Stimulated activated CD4-positive, alpha-beta T cell treated with anti-CD3 and anti-CD28 coated beads, Interleukin-4, amount 100 ng/mL, for 24 hours (primary cell): ENCODE data around the gene GRAPL.
"Not testable (repeated sequence)": the region's sequence is repeated elsewhere in the genome, so short reads cannot be mapped to it uniquely, and the experiment has no call there.

Experiments
- DNase-seq: peaks from one replicate; pipeline ENCODE4 v3.0.0-alpha.2; 2020

GRAPL gene

DNA sequence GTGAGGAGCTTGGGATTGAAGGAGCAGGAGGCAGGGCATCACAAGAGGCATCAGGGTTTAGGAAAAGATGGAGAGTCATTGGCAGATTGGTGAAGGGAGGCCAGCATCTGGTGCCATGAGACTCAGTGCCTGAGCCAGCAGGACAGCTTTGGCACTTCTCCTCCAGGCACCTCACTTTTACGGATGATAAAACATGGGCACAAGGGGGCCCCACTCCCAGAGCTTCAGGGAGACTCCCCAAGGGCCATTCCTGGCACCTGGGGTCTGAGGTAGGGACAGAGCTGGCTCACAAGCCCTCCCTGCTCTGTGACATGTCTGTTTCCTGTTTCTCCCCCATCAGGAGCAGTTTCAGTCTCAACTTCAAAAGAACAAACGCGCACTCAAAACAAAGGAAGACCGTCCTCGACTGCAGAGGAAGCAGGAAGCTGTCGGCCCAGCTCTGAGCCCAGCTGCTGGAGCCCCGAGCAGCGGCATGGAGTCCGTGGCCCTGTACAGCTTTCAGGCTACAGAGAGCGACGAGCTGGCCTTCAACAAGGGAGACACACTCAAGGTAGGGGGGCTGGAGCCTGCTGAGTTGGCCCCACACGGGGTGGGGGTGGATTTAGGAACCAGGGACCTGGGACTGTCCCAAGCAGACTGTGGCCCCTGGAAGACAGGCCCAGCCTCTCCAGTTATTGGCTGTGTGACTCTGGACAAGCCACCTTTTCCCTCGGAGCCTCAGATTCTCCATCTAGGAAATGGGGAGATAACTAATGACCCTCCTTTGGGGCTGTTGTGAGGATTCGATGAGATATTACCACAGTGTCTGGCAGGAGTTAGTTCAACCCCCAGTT lies at the start of gene GRAPL:
TSS of gene GRAPL (plus strand) at position 442 of the 833 bp plus-strand sequence. CDS start at position 473, 31 bp downstream.
- DNase-seq: not testable (repeated sequence)

DNA sequence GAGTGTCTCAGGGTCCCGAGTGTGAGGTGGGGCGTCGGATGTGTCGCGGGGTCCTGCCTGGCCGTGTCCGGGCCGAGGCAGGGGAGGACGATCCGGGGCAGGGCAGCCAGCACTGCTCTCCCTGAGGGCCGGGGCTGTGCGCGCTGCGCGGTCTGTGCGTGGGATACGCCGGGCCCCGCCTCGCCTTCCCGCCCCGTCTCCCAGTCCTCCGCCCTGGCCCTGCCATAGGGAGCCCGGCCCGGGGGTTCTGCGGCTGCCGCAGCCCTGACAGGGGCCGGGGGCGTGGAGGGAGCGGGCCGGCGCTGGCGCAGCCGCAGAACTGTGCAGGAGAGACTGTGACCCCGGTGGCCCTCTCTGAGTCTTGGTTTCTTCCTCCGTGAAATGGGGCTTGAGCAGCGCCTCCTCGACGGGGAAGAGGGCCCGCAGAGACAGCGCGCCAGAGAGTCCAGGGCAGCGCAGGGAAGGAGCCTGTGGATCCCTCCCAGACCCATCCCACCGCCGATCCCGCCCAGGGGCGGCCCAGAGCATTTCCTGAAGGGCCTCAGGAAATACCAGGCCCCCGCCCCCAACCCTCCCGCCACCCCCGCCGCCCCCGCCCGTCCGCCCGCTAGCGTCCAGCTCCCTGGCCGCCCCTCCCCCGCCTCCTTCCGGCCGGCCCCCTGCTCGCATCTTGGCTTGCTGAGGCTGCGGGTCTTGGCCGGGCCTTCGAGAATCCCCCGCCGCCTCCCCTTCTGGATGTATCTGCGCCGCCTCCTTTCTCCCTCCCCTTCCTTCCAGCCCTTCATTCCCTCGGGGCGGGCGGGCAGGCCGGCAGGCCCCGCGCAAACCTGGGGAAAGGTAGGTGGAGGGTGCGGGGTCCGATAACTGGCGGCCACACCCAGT lies 38.3 kb upstream of the GRAPL start:
- DNase-seq: not testable (repeated sequence)

DNA sequence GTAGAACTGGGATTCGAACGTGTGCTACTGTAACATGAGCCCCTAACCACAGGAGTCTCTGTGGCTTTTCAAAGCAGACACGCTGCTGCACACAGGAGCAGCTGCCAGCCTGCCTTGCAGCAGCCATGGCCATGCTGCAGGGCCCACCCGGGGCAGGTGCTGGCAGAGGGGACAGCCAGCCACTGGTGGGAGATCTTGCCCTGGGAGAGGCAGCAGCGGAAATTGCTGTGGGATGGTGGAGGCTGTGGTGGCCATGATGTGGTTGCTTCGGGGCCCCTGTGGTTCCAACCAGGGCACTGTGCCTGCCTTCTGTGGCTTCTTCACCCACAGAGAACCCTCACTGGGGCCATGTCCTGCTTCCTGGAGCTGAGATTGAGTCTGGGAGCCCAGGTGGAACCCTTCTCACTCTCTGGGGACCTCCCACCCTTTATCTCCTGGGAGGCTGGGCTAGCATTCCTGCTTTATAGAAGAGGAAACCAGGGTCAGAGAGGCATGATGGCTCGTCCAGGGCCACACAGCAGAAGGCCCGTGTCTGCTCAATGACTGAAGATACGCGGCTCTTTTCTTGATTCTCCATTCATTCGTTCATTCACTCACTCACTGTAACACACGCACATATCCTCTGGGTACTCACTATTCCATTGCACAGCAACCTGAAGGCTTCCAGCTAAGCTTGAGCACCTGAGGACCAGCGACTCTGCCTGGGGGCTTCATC lies 37.2 kb upstream of the GRAPL start:
- DNase-seq: not testable (repeated sequence)

DNA sequence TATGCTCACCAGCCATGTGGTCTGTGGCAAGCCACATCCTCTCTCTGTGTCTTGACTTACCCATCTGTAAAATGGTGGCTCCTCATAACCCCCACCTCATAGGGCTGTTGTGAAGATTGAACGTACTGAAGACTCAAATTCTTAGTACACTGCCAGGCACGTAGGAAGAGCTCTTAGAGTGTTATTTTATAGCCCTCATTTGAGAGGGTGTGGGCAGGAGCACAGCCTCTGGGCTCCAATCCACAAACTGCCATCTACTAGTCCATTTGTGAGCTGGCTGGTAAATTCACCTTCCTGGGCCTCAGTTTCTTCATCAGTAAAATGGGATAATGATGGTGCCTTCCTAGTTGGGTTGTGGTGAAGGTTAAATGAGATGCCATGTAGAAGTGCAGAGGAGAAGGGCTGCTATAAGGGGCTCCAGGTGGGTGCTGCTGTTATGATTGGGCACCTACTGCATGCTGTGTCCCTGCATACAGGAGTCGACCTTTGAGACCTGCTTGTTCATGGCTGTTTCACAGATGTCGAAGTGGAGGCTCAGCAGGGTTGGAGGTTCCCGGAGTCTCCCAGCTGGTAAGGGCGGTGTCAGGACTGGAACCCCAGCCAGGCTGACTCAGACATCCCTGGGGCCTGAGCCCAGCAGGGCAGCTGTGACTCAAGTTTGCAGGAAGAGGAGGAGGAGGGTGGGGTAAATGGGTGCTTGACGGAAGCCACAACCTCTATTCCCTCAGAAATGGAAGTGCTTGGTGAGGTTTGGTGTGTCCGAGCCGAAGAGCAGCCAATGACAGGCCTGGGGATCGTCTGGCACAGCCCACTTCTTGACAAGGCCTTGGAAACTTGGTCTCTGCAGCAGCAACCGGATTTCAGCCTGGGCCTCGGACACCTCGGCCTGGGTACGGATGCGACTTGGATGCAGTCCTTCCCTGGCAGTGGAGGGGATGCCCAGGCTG lies 34.4 kb upstream of the GRAPL start:
- DNase-seq: not testable (repeated sequence)

DNA sequence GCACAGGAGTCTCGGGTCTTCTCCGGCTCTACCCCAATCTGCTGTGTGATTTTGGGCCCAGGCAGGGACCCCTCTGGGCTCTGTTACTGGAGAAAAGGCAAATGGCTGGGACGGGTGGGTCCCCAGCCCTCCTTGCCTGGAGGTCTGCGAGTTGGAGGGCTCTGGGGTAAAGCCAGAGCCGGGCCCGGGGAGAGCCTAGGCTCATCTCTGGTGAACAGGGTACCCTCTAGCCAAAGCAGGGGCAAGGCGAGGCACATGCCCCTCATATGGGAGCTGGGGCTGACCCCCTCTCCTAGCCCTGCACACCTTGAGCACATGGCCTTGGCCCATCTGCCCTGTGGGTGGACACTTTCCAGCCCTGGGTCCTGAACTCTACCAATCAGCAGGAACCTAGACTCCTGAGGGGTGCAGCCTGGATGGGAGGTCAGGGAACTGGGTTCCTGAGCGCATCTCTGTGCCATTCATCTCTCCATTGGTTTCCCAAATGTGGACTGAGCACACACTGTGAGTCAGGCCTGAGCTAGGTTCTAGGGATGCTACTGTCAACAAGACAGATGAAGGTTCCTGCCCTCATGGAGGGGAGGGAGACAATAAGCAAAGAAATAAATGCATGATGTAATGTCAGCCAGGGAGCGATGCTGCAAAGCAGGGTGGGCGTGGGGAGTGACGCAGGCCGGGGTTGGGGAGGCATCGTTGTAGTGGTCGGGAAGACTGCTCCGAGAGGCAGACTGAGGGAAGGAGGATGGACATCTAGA lies 33.5 kb upstream of the GRAPL start:
- DNase-seq: not testable (repeated sequence)

DNA sequence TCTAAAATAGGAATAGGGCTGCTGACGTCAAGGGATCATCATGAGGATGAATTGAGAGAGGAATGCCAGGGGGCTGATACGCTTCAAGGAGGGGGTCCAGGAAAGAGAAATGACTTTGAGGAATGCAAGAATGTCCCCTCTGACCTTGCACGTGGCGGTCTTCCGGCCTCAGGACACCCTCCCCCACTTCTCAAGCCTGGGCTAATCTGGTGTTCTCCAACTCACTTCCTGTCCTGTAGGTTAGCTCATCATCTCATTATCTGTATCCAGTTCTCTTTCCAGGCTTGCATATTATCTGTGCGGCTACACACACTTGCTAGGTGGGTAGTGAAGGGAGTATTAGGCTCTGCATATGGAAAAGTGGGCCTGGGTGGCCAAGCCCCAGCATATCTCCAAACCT lies 18.9 kb upstream of the GRAPL start:
- not testable (repeated sequence) for DNase-seq

DNA sequence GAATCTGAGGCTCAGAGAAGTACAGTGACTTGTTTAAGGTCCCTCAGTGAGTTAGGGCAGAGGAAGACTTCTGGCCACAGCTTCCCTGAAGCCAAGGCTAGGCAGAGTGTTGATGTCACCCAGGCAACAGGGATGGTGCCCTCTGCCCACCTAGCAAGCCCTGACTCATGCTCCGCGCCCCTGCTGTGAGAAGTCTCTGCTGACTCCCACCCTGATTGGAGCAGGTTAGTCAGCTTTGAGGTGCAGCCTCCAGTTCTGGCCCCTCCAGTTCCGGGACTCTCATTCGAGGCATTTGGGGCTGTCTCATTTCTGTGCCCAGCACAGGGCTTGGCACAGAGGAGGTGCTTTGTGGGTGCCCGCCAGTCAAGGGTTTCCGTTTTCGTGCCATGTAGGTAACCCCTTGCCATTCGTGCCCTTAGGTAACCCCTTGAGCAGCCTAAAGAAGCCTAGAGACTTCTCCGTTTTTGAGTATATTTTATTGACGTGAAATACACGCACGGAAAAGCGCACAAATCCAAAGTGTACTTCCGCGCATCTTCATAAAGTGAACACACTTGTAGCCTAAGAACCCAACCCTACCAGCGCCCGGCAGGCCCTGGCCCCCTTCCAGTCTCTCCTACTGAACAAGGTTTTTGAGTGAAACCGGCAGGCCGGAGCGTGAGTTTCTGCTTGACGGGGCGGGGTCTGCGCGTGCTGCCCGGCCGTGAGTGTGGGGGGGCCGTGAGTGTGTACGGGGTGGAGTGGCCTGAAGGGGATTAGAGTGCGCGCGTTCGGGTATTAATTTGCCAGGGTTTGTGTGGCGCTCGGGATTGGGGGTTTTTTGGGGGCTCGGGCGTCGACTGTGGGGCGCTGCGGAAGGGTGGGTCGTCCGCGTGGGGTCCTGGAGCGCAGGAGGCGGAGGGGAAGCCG lies 16.9 kb upstream of the GRAPL start:
- DNase-seq: not testable (repeated sequence)

DNA sequence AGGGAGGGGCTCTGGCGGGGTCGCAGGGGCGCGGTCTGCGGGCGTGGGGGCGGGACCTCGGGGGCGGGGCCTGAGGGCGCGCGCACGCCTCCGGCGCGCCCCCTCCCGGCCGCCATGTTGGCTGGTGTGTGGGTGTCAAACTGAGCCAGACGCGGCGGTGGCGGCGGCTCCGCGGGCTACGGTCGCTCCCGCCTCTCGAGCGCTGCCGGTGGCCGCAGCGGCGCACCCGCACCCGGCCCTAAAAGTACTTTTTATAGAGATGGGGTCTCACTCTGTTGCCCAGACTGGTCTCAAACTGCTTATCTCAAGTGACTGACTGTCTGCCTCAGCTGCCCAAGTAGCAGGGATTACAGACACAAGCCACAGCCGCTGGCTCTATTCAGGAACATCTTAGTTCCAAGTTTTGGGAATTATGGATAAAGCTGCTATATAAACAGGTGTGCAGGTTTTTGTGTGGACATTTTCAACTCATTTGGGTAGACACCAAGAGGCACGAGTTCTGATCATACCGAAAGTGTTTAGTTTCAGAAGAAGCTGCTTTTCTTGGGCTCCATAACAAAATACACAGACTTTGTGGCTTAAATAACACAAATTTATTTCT lies 16.2 kb upstream of the GRAPL start:
- DNase-seq: peak; percentile 62

DNA sequence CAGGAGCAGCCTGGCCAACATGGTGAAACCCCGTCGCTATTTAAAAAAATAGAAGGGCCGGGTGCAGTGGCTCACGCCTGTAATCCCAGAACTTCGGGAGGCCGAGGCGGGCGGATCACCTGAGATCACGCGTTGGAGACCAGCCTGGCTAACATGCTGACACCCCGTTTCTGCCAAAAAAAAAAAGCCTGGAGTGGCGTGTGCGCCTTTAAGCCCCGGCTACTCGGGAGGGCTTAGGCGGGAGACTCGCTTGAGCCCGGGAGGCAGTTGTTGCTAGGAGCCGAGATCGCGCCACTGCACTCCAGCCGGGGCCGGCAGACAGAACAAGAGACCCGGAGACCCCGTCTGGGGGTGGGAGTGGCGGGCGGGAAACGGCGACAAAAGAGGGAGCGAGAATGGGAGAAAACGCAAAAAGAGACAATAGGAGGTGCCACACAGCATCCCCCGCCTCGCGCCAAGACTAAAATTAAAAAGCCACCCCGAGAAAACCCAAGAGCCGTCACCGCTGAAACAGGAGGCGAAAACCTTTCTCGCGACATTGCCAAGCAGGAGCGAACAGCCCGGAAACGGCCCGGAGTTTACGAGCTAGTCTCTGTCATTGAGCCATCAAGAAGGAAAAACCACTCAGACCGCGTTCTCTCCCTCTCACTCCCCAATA lies 15.5 kb upstream of the GRAPL start:
- DNase-seq: peak; percentile 81

DNA sequence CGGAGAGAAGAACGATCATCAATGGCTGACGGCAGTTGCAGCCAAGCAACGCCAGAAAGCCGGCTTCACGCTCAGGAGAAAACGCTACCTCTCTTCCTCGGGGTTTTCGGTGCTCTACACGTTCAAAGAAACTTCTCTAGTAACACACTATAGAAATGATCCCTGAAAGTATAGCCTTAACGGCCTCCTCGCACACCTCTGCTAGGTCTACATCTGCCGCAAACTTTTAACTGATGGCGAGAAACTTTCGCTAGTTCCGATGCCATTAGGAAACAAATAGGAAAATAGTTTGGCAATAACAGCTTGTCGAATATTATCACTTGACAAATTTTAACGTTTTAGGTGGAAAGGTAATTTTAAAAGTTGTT lies 14.9 kb upstream of the GRAPL start:
- not testable (repeated sequence) for DNase-seq

DNA sequence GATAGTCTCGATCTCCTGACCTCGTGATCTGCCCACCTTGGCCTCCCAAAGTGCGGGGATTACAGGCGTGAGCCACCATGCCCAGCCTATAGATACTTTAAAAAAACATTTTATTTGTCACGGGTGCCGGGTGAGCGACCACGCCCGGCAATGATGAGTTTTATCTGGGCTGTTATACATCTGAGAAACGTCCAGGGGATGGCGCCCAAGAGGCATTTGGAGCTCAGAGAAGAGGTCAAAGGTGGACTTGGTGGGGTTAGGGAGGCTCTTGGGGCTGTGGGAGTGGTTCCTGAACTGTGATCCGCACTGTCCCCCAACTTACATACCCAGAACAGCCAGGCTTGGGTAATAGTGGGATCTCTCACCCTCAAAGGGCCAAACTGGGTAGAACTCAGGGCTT lies 8.7 kb upstream of the GRAPL start:
- not testable (repeated sequence) for DNase-seq

DNA sequence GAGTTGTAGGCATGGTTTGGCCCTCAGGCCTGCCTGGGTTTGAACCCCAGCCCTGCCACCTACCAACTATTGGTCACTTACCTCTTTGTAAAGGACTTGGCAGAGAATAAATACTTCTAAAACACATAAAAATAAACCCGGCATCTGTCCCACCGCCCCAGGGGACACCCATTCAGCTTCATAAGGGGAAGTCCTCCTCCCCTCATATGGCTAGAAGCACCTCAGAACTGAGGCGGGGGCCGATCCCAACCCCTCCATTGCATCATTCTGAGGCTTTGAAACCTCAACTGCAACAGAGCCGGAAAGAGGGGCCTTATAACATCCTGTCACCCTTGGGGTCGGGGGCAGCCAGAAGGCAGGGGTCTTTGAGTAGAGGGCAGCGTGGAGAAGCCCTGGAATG lies 2.1 kb upstream of the GRAPL start:
- not testable (repeated sequence) for DNase-seq

DNA sequence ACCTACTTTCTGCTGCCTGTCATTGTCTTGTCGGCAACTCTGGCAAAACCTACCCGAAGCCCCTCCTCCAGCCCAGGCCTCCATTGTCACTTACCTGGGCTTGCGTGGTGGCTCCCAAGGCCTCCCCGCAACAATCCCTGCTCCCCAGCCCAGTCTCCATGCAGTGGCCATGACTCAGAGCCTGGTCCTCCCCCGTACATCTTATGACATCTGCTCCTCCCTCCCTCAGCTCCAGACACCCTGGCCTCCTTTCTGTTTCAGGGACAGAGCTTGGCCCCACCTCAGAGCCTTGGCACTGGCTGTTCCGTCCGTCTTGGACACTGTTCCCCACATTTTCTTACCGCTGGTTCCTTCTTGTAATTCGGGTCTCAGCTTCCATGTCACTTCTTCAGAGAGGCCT lies 2.1 kb downstream of the GRAPL start:
- DNase-seq: not testable (repeated sequence)

DNA sequence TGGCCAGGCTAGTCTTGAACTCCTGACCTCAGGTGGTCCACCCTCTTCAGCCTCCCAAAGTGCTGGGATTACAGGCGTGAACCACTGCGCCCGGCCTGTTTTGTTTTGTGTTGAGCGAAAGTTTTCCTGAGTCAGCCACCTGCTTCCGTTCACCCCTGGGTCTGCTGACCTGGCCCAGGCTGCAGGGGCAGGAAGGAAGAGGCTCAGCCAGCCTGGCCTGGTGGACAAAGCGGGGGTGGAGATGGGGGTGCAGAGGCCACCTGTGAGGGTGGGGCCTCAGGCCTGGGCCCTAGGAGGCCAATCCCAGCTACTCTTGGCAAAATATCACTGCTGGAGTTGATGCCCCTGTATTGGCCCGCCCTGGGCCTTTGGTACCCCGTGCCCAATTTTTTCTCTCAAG lies 3.7 kb downstream of the GRAPL start:
- DNase-seq: not testable (repeated sequence)

DNA sequence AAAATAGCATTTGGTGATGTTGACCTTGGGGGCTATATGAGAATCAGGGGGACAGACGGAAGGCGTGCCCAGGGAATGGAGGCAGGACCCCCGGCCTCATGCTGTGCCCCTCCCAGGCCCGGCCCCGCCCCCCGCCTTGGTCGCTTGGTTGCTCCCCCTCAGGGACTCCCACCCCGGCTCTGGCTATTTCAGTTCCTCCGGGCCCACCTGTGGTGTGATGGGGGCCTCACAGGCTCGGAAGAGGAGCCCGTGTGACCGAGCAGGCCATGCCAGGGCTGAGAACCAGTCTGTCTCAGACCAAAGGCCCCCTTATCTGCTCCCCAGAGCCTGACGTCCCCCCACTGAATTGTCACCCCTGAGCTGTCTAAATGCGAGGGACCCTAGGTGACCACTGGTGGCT lies 4.4 kb downstream of the GRAPL start:
- not testable (repeated sequence) for DNase-seq

DNA sequence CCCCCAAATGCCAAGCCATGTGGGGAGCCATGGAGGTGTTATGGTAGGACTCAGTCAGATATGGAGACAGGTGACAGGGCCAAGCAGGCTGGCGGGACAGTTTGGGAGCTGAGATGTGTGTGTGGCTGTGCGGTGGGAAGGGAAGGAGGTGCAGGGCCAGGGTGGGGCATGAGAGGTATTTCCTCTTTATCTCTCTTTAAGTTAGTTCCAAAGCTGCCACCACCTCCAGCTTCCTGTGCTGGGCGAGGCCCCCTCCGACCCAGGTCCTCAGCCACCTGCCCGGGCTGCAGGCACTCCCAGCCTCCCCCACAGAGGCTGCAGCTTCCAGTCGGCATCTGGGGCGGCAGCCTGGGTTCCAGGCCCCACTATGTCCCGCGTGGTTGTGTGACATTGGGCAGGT lies 6.4 kb downstream of the GRAPL start:
- DNase-seq: not testable (repeated sequence)

DNA sequence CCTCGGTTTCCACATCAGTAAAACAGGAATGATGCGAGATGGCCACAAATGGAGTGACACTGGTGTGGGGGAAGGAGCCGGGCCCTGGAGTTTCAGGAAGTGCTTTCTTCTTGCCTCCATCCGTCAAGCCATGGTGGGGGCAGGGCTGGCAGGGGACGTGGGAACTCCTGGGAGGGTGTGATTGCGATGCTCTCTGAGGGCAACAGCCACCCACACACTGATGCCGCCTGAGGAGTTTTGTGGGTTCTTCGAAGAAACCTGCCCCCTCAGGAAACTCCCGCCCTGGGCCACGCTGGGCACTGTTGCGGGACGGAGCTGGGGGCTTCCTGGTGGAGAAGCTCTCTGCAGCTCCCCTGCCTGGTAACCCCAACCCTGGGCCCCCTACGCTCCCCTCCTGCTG lies 8.0 kb downstream of the GRAPL start:
- DNase-seq: not testable (repeated sequence)

DNA sequence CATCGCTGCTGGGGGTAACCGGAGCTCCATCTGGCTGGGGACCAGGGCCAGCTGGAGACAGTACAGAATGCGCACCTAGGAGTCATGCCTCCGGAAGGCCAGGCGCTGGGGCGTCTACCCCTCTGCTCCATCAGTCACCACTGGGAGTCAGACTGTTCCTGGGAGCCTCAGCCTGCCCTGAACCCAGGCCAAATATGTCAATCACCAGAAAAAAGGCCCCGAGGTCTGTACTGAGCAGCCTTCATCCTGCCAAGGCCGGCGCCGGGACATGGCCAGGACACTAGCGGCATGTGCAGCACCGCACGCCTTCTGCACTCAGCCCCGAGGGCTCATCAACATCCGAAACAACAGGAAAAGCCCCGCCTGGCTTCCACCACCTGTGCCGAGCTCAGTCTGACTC lies 8.7 kb downstream of the GRAPL start:
- DNase-seq: not testable (repeated sequence)

DNA sequence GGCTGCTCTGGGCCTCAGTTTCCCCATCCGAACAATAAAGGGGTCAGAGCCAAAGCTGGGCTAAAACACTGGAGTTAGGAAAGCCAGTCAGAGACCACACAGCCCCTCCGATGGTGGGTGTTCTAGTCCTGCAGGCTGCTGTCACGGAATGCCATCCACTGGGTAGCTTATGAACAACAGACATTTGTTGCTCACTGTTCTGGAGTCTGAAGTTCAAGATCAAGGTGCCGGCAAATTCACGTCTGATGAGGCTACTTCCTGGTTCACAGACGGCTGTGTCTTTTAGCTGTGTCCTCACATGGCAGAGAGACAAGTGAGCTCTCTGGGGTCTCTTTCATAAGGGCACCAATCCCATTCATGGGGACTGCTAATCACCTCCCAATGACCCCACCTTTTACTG lies 9.2 kb downstream of the GRAPL start:
- not testable (repeated sequence) for DNase-seq
